Activated naive CD8-positive, alpha-beta T cell treated with anti-CD3 and anti-CD28 coated beads for 36 hours (primary cell): Measurements from ENCODE around the gene DDAH2. TPM values are rescaled to one million over a fixed set of nuclear protein-coding genes. Genes with fewer than 3 reads are reported as not detected.
"Not testable (repeated sequence)": the region's sequence is repeated elsewhere in the genome, so short reads cannot be mapped to it uniquely, and the experiment has no call there.

Experiments
- DNase-seq: peaks from one replicate; pipeline ENCODE4 v3.0.0; 2021
- H3K27ac Mint-ChIP-seq: one replicate; pipeline ENCODE4 v1.8.0; 2022; ENCODE audit warnings: mild to moderate bottlenecking, moderate library complexity, mixed read lengths
- H3K27me3 Mint-ChIP-seq: one replicate; pipeline ENCODE4 v1.8.0; 2022; ENCODE audit warnings: mild to moderate bottlenecking, mixed read lengths
- H3K36me3 Mint-ChIP-seq: one replicate; pipeline ENCODE4 v1.8.0; 2021; ENCODE audit warnings: mild to moderate bottlenecking, mixed read lengths
- H3K4me1 Mint-ChIP-seq: one replicate; pipeline ENCODE4 v1.8.0; 2021; ENCODE audit warnings: mixed read lengths
- H3K4me3 Mint-ChIP-seq: one replicate; pipeline ENCODE4 v1.8.0; 2022; ENCODE audit warnings: mild to moderate bottlenecking, moderate library complexity, mixed read lengths
- H3K9me3 Mint-ChIP-seq: one replicate; pipeline ENCODE4 v1.8.0; 2022; ENCODE audit warnings: mixed read lengths
- total RNA-seq, 2 experiments: library from RNA; stranded (reverse); gene quantifications; one replicate each; pipeline ENCODE4 v1.2.3, GENCODE V29; 2021

Gene DDAH2
- total RNA-seq, 2 experiments from 2014 or later = 3.5 to 3.8 TPM

GRCh38 chr6:31717499-31718222 lies 11.4 kb downstream of the DDAH2 start:
- Mint-ChIP-seq H3K27me3 (no peaks in the 10 kb centered on the region), H3K4me1 (peaks cover 5% of the 10 kb centered on the region), H3K27ac (no peak overlapping the region), H3K4me3 (no peak overlapping the region), H3K9me3 (no peaks in the 10 kb centered on the region), H3K36me3 (no peaks in the 10 kb centered on the region)
- no peak for DNase-seq

DNA sequence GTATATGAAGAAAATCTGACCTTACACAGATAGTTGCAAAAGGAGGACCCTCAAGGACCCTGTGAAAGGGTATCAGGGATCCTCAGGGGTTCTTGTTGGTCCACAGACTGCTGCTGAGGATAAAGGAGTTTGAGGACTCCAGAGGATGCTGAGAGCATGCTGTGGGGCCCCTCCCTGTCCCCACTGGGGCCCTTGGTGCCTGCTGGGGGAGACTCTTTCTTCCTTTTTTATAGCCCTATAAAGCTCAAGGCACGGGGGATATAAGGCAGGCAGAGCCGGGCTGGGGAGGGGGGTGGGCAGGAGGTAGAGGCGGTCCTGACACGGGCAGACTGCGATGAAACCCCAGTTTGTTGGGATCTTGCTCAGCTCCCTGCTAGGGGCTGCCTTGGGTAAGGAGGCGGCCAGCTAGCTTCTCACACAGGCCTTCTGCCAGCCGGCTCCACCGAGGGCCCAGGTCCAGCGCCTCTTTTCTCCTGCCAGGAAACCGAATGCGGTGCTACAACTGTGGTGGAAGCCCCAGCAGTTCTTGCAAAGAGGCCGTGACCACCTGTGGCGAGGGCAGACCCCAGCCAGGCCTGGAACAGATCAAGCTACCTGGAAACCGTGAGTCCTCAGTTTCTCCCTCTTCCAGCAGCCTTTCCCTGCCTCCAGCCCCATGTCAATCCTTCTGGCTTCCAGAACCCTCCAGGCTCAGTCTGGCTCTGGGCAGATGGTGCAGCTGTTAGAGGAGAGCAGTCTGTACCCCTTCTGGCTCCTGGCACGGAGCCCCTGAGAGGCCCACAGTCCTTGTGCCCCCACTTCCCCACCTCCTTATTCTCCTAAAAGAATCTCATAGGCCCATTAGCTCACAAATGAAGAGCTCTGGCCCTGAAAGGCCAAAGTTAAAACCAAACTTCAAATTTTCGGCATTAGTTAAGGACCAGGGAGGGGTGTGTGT lies 13.8 kb downstream of the DDAH2 start, which contains the start of gene LY6G6D:
Gene LY6G6D (plus strand): TSS at position 327 of the 937 bp plus-strand sequence. CDS start 8 bp downstream, at position 335.
- H3K36me3 Mint-ChIP-seq = no peaks in the 10 kb centered on the region
- H3K9me3 Mint-ChIP-seq = no peaks in the 10 kb centered on the region
- no peak for DNase-seq
- no peaks in the 10 kb centered on the region for H3K27me3 Mint-ChIP-seq
- H3K27ac Mint-ChIP-seq = no peak within 1 kb of the TSS
- H3K4me3 Mint-ChIP-seq = no peak within 1 kb of the TSS
- H3K4me1 Mint-ChIP-seq = peaks cover 12% of the 10 kb centered on the region

GRCh38 chr6:31713991-31714684 lies 15.0 kb downstream of the DDAH2 start:
- no peak for DNase-seq
- H3K9me3 Mint-ChIP-seq = no peaks in the 10 kb centered on the region
- no peak overlapping the region for H3K4me3 Mint-ChIP-seq
- H3K27me3 Mint-ChIP-seq = no peaks in the 10 kb centered on the region
- H3K36me3 Mint-ChIP-seq = no peaks in the 10 kb centered on the region
- H3K4me1 Mint-ChIP-seq = peaks cover 12% of the 10 kb centered on the region
- no peak overlapping the region for H3K27ac Mint-ChIP-seq

DNA sequence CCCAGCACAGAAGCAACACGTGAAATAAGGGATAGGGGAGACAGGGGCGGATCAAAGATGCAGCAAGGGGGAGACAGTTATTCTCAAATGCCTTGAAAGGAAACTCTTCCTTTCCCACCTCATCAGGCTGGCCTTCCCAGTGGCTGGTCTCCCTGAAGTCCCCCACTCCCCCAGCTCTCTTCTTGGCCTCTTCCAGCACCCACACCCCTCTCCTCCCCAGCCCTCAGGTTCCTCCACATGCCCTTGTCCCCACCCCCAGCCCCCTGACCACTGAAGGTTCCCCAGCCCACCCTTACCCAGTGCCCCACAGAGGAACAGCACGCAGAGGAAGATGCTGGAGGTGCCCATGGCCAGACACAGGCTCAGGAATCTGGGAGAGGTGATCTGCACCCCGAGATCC lies 15.6 kb downstream of the DDAH2 start:
- H3K27me3 Mint-ChIP-seq = no peaks in the 10 kb centered on the region
- H3K36me3 Mint-ChIP-seq = no peaks in the 10 kb centered on the region
- no peak overlapping the region for H3K27ac Mint-ChIP-seq
- no peak for DNase-seq
- H3K9me3 Mint-ChIP-seq = no peaks in the 10 kb centered on the region
- peaks cover 12% of the 10 kb centered on the region for H3K4me1 Mint-ChIP-seq
- no peak overlapping the region for H3K4me3 Mint-ChIP-seq

GRCh38 chr6:31712296-31712695 lies 16.8 kb downstream of the DDAH2 start:
- Mint-ChIP-seq H3K4me1 (peaks cover 12% of the 10 kb centered on the region), H3K27ac (no peak overlapping the region), H3K36me3 (no peaks in the 10 kb centered on the region), H3K4me3 (no peak overlapping the region), H3K9me3 (no peaks in the 10 kb centered on the region), H3K27me3 (no peaks in the 10 kb centered on the region)
- DNase-seq = no peak

GRCh38 chr6:31711233-31711632 lies 17.9 kb downstream of the DDAH2 start:
- Mint-ChIP-seq H3K4me3 (peak overlapping the region; percentile 1), H3K27me3 (no peaks in the 10 kb centered on the region), H3K27ac (no peak overlapping the region), H3K36me3 (no peaks in the 10 kb centered on the region), H3K4me1 (peaks cover 12% of the 10 kb centered on the region), H3K9me3 (no peaks in the 10 kb centered on the region)
- DNase-seq = no peak

DNA sequence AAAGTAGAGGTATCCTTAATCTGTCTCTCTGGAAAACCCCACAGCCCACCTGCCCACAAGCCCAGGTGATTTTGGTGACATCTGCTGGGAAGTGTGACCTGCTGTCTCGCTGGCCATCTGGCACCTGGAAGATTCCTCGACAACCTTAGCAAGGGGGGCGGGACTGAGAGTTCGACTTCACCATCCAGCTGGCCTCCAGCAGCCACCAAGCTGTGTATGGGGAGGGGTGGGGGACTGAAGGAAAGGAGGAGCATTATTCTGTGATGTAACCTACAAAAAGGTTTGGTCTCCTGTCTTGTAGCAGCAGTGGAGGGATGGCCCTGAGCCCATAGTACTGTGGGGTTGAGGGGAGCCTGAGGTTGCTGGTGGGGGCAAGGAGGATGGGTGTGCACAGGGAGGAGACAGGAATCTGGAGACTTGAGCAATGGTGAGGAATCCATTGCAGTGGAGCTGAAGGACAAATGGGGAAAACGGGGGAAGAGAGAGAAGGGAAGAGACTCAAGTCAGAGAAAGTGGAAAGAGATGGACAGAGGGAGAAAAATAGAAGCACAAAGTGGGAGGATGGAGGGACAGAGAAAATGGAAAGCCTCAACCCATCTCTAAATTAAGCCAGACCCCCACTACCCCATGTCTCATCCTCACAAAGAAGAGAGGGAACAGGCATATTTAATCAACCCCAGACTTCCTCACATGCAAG lies 18.4 kb downstream of the DDAH2 start:
- no peaks in the 10 kb centered on the region for H3K27me3 Mint-ChIP-seq
- peaks cover 12% of the 10 kb centered on the region for H3K4me1 Mint-ChIP-seq
- DNase-seq = no peak
- H3K4me3 Mint-ChIP-seq = no peak overlapping the region
- H3K9me3 Mint-ChIP-seq = no peaks in the 10 kb centered on the region
- H3K36me3 Mint-ChIP-seq = no peaks in the 10 kb centered on the region
- H3K27ac Mint-ChIP-seq = no peak overlapping the region

- not testable (repeated sequence) for H3K27me3 Mint-ChIP-seq, H3K36me3 Mint-ChIP-seq, H3K27ac Mint-ChIP-seq, H3K9me3 Mint-ChIP-seq, DNase-seq, H3K4me3 Mint-ChIP-seq
- H3K4me1 Mint-ChIP-seq = peaks cover 10% of the 10 kb centered on the region
Observed at GRCh38 chr6:31709157-31709556, 19.9 kb downstream of the DDAH2 start.

DNA sequence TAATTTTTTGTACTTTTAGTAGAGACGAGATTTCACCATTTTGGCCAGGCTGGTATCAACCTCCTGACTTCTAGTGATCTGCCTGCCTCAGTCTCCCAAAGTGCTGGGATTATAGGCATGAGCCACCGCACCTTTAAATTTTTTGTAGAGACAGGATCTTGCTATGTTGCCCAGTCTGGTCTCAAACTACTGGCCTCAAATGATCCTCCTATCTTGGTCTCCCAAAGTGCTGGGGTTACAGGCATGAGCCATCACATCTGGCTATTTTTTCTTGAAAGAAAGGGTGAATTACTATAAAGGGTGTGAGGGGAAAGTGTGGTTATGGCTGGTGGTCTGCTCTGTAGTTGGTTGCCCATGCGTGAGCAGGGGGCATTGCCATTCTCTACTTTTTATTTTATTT lies 20.9 kb downstream of the DDAH2 start:
- no peaks in the 10 kb centered on the region for H3K9me3 Mint-ChIP-seq
- peaks cover 7% of the 10 kb centered on the region for H3K4me1 Mint-ChIP-seq
- no peaks in the 10 kb centered on the region for H3K27me3 Mint-ChIP-seq
- H3K4me3 Mint-ChIP-seq = no peak overlapping the region
- no peak overlapping the region for H3K27ac Mint-ChIP-seq
- no peak for DNase-seq
- no peaks in the 10 kb centered on the region for H3K36me3 Mint-ChIP-seq

DNA sequence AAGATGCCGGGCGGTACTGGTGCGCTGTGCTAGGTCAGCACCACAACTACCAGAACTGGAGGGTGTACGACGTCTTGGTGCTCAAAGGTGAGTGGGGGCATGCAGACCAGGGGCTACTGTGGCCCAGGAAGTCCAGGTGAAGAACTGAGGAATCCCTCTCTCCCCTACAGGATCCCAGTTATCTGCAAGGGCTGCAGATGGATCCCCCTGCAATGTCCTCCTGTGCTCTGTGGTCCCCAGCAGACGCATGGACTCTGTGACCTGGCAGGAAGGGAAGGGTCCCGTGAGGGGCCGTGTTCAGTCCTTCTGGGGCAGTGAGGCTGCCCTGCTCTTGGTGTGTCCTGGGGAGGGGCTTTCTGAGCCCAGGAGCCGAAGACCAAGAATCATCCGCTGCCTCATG lies 21.4 kb downstream of the DDAH2 start:
- H3K36me3 Mint-ChIP-seq = peaks cover under 1% of the 10 kb centered on the region
- H3K4me3 Mint-ChIP-seq = no peak overlapping the region
- H3K4me1 Mint-ChIP-seq = peaks cover 7% of the 10 kb centered on the region
- DNase-seq = no peak
- H3K27me3 Mint-ChIP-seq = no peaks in the 10 kb centered on the region
- H3K9me3 Mint-ChIP-seq = no peaks in the 10 kb centered on the region
- H3K27ac Mint-ChIP-seq = no peak overlapping the region

GRCh38 chr6:31706599-31706998 lies 22.5 kb downstream of the DDAH2 start, which contains the start of gene LY6G6F:
Gene LY6G6F (plus strand): TSS chr6:31706866. CDS start chr6:31706907, 41 bp downstream.
- Mint-ChIP-seq H3K4me1 (peaks cover 10% of the 10 kb centered on the region), H3K4me3 (no peak within 1 kb of the TSS), H3K9me3 (no peaks in the 10 kb centered on the region), H3K27me3 (no peaks in the 10 kb centered on the region), H3K36me3 (peaks cover 3% of the 10 kb centered on the region), H3K27ac (no peak within 1 kb of the TSS)
- DNase-seq = no peak

DNA sequence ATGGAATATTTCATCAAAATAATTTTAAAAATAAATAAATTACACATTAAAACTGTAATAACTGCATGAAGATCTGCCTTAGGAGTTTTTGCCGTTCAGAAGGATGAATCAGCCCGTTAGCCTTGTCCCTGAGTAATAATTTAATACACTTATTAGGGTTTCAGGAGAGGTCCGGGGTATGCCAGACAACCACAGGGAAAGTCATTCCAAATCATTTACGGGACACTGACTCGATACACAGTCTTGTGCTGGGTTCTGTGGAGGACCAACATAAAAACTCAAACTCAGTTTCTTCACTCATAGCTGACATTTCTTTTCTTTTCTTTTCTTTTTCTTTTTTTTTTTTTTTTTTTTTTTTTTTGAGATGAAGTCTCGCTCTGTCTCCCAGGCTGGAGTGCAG lies 23.2 kb downstream of the DDAH2 start:
- no peak for DNase-seq
- Mint-ChIP-seq H3K36me3 (peaks cover 3% of the 10 kb centered on the region), H3K9me3 (no peaks in the 10 kb centered on the region), H3K4me3 (no peak overlapping the region), H3K4me1 (peaks cover 14% of the 10 kb centered on the region), H3K27ac (no peak overlapping the region), H3K27me3 (no peaks in the 10 kb centered on the region)

DNA sequence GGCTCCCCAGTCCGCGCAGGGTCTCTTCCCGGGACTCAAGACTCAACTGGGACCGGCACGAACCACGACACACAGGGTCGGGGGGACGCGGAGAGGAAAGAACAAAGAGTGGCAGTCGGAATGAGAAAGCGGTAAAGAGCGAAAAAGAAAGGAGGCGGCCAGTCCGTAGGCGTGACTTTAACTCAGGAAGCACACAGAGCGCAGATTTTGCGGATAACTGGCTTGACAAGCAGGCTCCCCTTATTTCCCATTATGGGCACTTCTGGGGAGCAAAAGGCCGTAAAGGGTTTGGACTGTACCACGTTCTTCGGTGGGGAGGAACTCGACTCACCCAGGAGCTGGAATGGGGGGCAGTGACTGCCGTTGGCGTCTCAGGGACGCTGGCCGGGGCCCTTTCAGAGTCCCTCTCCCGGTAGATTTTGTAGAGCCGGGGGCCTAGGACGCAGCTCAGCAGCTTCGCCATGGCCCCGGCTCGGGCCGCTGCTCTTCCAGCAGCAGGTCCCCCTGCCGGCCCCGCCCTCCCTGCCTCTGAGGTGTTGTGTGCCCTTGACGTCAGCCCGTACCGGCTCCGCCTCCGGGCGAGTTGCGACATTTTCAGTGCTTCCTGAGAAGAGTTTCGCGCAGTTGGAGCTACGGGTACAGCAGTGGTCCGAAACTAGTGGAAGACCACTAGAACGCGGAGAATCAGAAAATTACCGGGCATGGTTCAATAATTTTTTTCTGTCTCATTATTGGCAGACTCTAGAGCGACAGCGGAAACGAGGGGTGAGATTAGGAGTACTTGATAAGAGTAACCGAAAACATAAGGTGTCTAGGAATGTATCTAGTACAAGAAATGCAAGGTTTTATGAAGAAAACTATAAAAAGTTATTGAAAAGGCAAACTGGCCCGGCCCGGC lies 26.0 kb downstream of the DDAH2 start, which contains the start of gene ABHD16A:
Gene ABHD16A (minus strand): TSS at position 506 of the 898 bp plus-strand sequence. CDS start 43 bp downstream, at position 463.
- peak; percentile 98 for DNase-seq

More for the DNA sequence above, 26.0 kb downstream of the DDAH2 start, which contains the start of gene ABHD16A:
- H3K36me3 Mint-ChIP-seq = peaks cover 3% of the 10 kb centered on the region
- H3K9me3 Mint-ChIP-seq = no peaks in the 10 kb centered on the region
- H3K27me3 Mint-ChIP-seq = no peaks in the 10 kb centered on the region
- peak within 1 kb of the TSS; percentile 95 for H3K27ac Mint-ChIP-seq
- H3K4me1 Mint-ChIP-seq = peaks cover 13% of the 10 kb centered on the region
- H3K4me3 Mint-ChIP-seq = peak within 1 kb of the TSS; percentile 97
